ENCODE data around the gene BRINP1. TPM values are rescaled to one million over a fixed set of nuclear protein-coding genes. Genes with fewer than 3 reads are reported as not detected.

BRINP1 gene
- total RNA-seq, 2 donors from 2014 or later = 1.0 TPM; not detected in 1

GRCh38 chr9:119126040-119126439 is 243.2 kb downstream of the BRINP1 start:
- intact Hi-C loops (cut with DNase I) = no loop called here
- H3K36me3 ChIP-seq (replicated peaks in 1 of 2; ENCODE audit: insufficient read depth in 1 of 2, low read depth in 2 of 2) = no peaks in the 10 kb centered on the region
- no peaks in the 10 kb centered on the region for H3K27me3 ChIP-seq
- 17 to 25% methylated on average over 2 of the region's 2 CpGs for WGBS, 2 donors
- H3K4me3 ChIP-seq = no peak overlapping the region
- ATAC-seq = no peak
- no peaks in the 10 kb centered on the region for H3K4me1 ChIP-seq
- no peak for TF ChIP-seq POLR2A (IDR thresholded peaks at IDR 0.05)
- TF ChIP-seq CTCF (IDR thresholded peaks at IDR 0.05) = no peak
- H3K9me3 ChIP-seq = no peaks in the 10 kb centered on the region
- no peak overlapping the region for H3K27ac ChIP-seq
- no peak for DNase-seq

DNA sequence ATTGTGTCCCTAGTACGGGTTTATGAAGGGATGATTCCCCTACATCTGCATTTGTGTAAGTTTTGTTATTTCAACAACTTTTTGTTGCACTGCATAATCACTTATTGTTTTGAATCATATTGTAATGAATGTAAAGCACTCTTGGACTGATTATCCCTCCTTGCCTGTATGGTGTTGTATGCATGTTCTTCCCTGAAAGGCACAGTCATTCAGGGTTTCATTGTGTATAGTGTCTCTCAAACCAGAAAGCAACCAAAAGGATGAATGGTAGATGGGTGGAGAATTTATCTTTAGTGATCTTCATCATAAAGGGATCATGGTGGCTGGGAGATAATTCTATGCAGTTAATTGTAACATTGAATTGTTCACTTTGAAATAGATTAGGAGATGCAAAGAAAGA is 247.3 kb downstream of the BRINP1 start:
- ATAC-seq = no peak

GRCh38 chr9:119117409-119117808 is 251.8 kb downstream of the BRINP1 start:
- H3K4me1 ChIP-seq = no peaks in the 10 kb centered on the region
- no peak overlapping the region for H3K4me3 ChIP-seq
- TF ChIP-seq POLR2A (IDR thresholded peaks at IDR 0.05) (no peak), CTCF (IDR thresholded peaks at IDR 0.05) (no peak)
- intact Hi-C loops (cut with DNase I) = no loop called here
- DNase-seq (no peak), ATAC-seq (no peak)
- no peaks in the 10 kb centered on the region for H3K36me3 ChIP-seq (replicated peaks in 1 of 2; ENCODE audit: insufficient read depth in 1 of 2, low read depth in 2 of 2)
- H3K9me3 ChIP-seq = no peaks in the 10 kb centered on the region
- H3K27me3 ChIP-seq = no peaks in the 10 kb centered on the region
- no peak overlapping the region for H3K27ac ChIP-seq

More for the DNA sequence above, 247.3 kb downstream of the BRINP1 start:
- Histone ChIP-seq H3K36me3 (replicated peaks in 1 of 2; ENCODE audit: insufficient read depth in 1 of 2, low read depth in 2 of 2) (no peaks in the 10 kb centered on the region), H3K27ac (no peak overlapping the region), H3K27me3 (no peaks in the 10 kb centered on the region), H3K4me1 (no peaks in the 10 kb centered on the region), H3K4me3 (no peak overlapping the region), H3K9me3 (no peaks in the 10 kb centered on the region)
- TF ChIP-seq CTCF (IDR thresholded peaks at IDR 0.05) = no peak
- no peak for TF ChIP-seq POLR2A (IDR thresholded peaks at IDR 0.05)
- no peak for DNase-seq
- intact Hi-C loops (cut with DNase I) = no loop called here
- WGBS, 2 donors = 47 to 88% methylated on average over 1 of the region's 1 CpG
